GM10266 (cell line): Measurements from ENCODE around the gene ZBTB24.

Source experiments
- DNase-seq: peaks from one replicate; pipeline ENCODE4 v3.0.0; 2012; ENCODE audit errors: extremely low spot score
- CTCF ChIP-seq: IDR thresholded peaks from 2 replicates; pipeline ENCODE4 v1.5.1; 2012; ENCODE audit warnings: mild to moderate bottlenecking, low read depth; ENCODE audit not compliant: control insufficient read depth, insufficient read depth; ENCODE audit errors: missing control alignments

The ZBTB24 gene

GRCh38 chr6:109485266-109485935 lies 2.4 kb upstream of the ZBTB24 start:
- no peak for TF ChIP-seq CTCF
- DNase-seq = no peak

GRCh38 chr6:109484122-109484521 lies 1.1 kb upstream of the ZBTB24 start:
- TF ChIP-seq CTCF = no peak

GRCh38 chr6:109483735-109484057 lies 677 bp upstream of the ZBTB24 start:
- TF ChIP-seq CTCF = no peak
- DNase-seq = no peak

More at GRCh38 chr6:109484122-109484521, 1.1 kb upstream of the ZBTB24 start:
- DNase-seq = no peak

- DNase-seq = no peak
- no peak for TF ChIP-seq CTCF
Measured at GRCh38 chr6:109480993-109481480, 2.0 kb downstream of the ZBTB24 start.

GRCh38 chr6:109478841-109479624 lies 4.0 kb downstream of the ZBTB24 start:
- no peak for TF ChIP-seq CTCF
- no peak for DNase-seq

- no peak for DNase-seq
- TF ChIP-seq CTCF = no peak
Measured at GRCh38 chr6:109478222-109478805, 4.7 kb downstream of the ZBTB24 start.

GRCh38 chr6:109477725-109478124 lies 5.3 kb downstream of the ZBTB24 start:
- TF ChIP-seq CTCF = no peak
- no peak for DNase-seq
